Thyroid gland (tissue), 4 donors: Measurements from ENCODE around the gene BANF2.

Experiments used
- CTCF ChIP-seq, 6 experiments: fragments of 200-600 bp in 3 of 6; fragments of 450-650 bp in 3 of 6; sonication (generic) in 3 of 6; IDR thresholded peaks; one replicate each; pipeline ENCODE4 v1.5.1; 2016 to 2019; ENCODE audit warnings: antibody characterized with exemption in 6 of 6, mild to moderate bottlenecking in 2 of 6, inconsistent platforms in 1 of 6, moderate library complexity in 1 of 6
- POLR2A ChIP-seq, 2 donors: fragments of 450-650 bp; IDR thresholded peaks; one replicate each; pipeline ENCODE4 v1.6.1; 2017; ENCODE audit warnings: antibody characterized with exemption in 2 of 2, mild to moderate bottlenecking in 2 of 2, moderate library complexity in 1 of 2

- TF ChIP-seq CTCF (IDR thresholded peaks at IDR 0.05), result no peak
- no peak for TF ChIP-seq POLR2A (IDR thresholded peaks at IDR 0.05)
Observed at GRCh38 chr20:17674722-17675518, 24.8 kb upstream of the BANF2 start.
